H9 (cell line): ENCODE measurements around the gene AKR7A2. TPM values are rescaled to one million over a fixed set of nuclear protein-coding genes. Genes with fewer than 3 reads are reported as not detected.

Experiments
- DNase-seq: peaks from one replicate; pipeline ENCODE4 v3.0.0-alpha.2; 2017
- H2AFZ ChIP-seq: one replicate; pipeline ENCODE4 v1.6.1; 2013; ENCODE audit warnings: mild to moderate bottlenecking, low read length, control low read depth, moderate library complexity
- H2AK5ac ChIP-seq: 2 replicates; pipeline ENCODE4 v1.6.1; 2013; ENCODE audit warnings: low read length, control low read depth, mixed read lengths; ENCODE audit not compliant: insufficient read length
- H2BK120ac ChIP-seq: one replicate; pipeline ENCODE4 v1.6.1; 2013; ENCODE audit warnings: low read depth, mild to moderate bottlenecking, low read length, control low read depth, inconsistent platforms; ENCODE audit not compliant: poor library complexity, severe bottlenecking
- H2BK12ac ChIP-seq: 2 replicates; pipeline ENCODE4 v1.6.1; 2013; ENCODE audit warnings: low read length, control low read depth, mixed read lengths, low read depth; ENCODE audit not compliant: insufficient read length
- H2BK15ac ChIP-seq: 2 replicates; pipeline ENCODE4 v1.6.1; 2013; ENCODE audit warnings: low read depth, low read length, control low read depth
- H2BK20ac ChIP-seq: one replicate; pipeline ENCODE4 v1.6.1; 2013; ENCODE audit warnings: low read depth, mild to moderate bottlenecking, low read length, control low read depth, inconsistent platforms; ENCODE audit not compliant: poor library complexity, severe bottlenecking
- H2BK5ac ChIP-seq: 2 replicates; pipeline ENCODE4 v1.6.1; 2013; ENCODE audit warnings: low read length, control low read depth, mixed read lengths; ENCODE audit not compliant: insufficient read length
- H3K14ac ChIP-seq: 2 replicates; pipeline ENCODE4 v1.6.1; 2013; ENCODE audit warnings: low read length, control low read depth; ENCODE audit not compliant: insufficient read depth
- H3K18ac ChIP-seq: 2 replicates; pipeline ENCODE4 v1.6.1; 2013; ENCODE audit warnings: low read depth, mild to moderate bottlenecking, mixed read lengths, low read length, control low read depth; ENCODE audit not compliant: insufficient read length
- H3K23ac ChIP-seq: 2 replicates; pipeline ENCODE4 v1.6.1; 2013; ENCODE audit warnings: low read length, control low read depth, mixed read lengths, low read depth; ENCODE audit not compliant: insufficient read length
- H3K23me2 ChIP-seq: 2 replicates; pipeline ENCODE4 v1.6.1; 2013; ENCODE audit warnings: low read depth, mild to moderate bottlenecking, mixed read lengths, low read length, control low read depth; ENCODE audit not compliant: insufficient read length, poor library complexity, severe bottlenecking
- H3K27ac ChIP-seq: 2 replicates; pipeline ENCODE4 v1.5.1; 2013; ENCODE audit warnings: low read length, control low read depth, mixed read lengths, low read depth; ENCODE audit not compliant: insufficient read length
- H3K27me3 ChIP-seq: 2 replicates; pipeline ENCODE4 v1.6.1; 2013; ENCODE audit warnings: low read length, control low read depth, inconsistent platforms; ENCODE audit not compliant: insufficient read depth
- H3K4ac ChIP-seq: 2 replicates; pipeline ENCODE4 v1.6.1; 2013; ENCODE audit warnings: low read depth, mild to moderate bottlenecking, control low read depth, inconsistent platforms, low read length, moderate library complexity
- H3K4me1 ChIP-seq: 2 replicates; pipeline ENCODE4 v1.6.1; 2013; ENCODE audit warnings: low read length, control low read depth, inconsistent platforms; ENCODE audit not compliant: insufficient read depth
- H3K4me2 ChIP-seq: 2 replicates; pipeline ENCODE4 v1.6.1; 2013; ENCODE audit warnings: low read length, control low read depth, mixed read lengths; ENCODE audit not compliant: insufficient read length, insufficient read depth
- H3K56ac ChIP-seq: 2 replicates; pipeline ENCODE4 v1.6.1; 2013; ENCODE audit warnings: low read depth, mild to moderate bottlenecking, mixed read lengths, low read length, control low read depth; ENCODE audit not compliant: insufficient read length
- H3K79me1 ChIP-seq: 2 replicates; pipeline ENCODE4 v1.6.1; 2013; ENCODE audit warnings: low read depth, mild to moderate bottlenecking, moderate library complexity, low read length, control low read depth, inconsistent platforms; ENCODE audit not compliant: insufficient read depth, poor library complexity, severe bottlenecking
- H3K79me2 ChIP-seq: 2 replicates; pipeline ENCODE4 v1.6.1; 2013; ENCODE audit warnings: low read length, control low read depth, inconsistent platforms; ENCODE audit not compliant: insufficient read depth
- H3K9ac ChIP-seq: 2 replicates; pipeline ENCODE4 v1.6.1; 2013; ENCODE audit warnings: low read length, control low read depth, mixed read lengths; ENCODE audit not compliant: insufficient read length; ENCODE audit errors: extremely low read depth
- H3K9me3 ChIP-seq: one replicate; pipeline ENCODE4 v1.6.1; 2013; ENCODE audit warnings: low read depth, low read length, inconsistent platforms; ENCODE audit not compliant: control insufficient read depth
- H3T11ph ChIP-seq: one replicate; pipeline ENCODE4 v1.6.1; 2013; ENCODE audit warnings: mild to moderate bottlenecking, low read length, control low read depth, inconsistent platforms
- H4K20me1 ChIP-seq: one replicate; pipeline ENCODE4 v1.6.1; 2013; ENCODE audit not compliant: control insufficient read depth, insufficient read length, insufficient read depth
- H4K5ac ChIP-seq: 2 replicates; pipeline ENCODE4 v1.6.1; 2013; ENCODE audit warnings: low read depth, mild to moderate bottlenecking, mixed read lengths, low read length, control low read depth; ENCODE audit not compliant: insufficient read length
- H4K8ac ChIP-seq: replicated peaks from 2 replicates; pipeline ENCODE4 v1.6.1; 2013; ENCODE audit warnings: low read length, control low read depth, mixed read lengths, low read depth; ENCODE audit not compliant: insufficient read length
- H4K91ac ChIP-seq: 2 replicates; pipeline ENCODE4 v1.6.1; 2013; ENCODE audit warnings: low read depth, mild to moderate bottlenecking, moderate library complexity, mixed read lengths, low read length, control low read depth; ENCODE audit not compliant: insufficient read length
- H3K27ac Mint-ChIP-seq, 3 experiments: 2 replicates in 2 of 3; 3 replicates in 1 of 3; pipeline ENCODE4 v1.8.0; 2020 to 2021; ENCODE audit warnings: mixed read lengths in 3 of 3, mild to moderate bottlenecking in 1 of 3, moderate library complexity in 1 of 3
- H3K27me3 Mint-ChIP-seq: 2 replicates; pipeline ENCODE4 v1.8.0; 2021; ENCODE audit warnings: low read depth, mild to moderate bottlenecking, moderate library complexity, mixed read lengths
- H3K36me3 Mint-ChIP-seq, 3 experiments: 2 replicates in 2 of 3; 3 replicates in 1 of 3; pipeline ENCODE4 v1.8.0; 2020 to 2021; ENCODE audit warnings: low read depth in 3 of 3, mixed read lengths in 3 of 3; ENCODE audit not compliant: insufficient read depth in 1 of 3
- H3K4me1 Mint-ChIP-seq, 2 experiments: 2 replicates each; pipeline ENCODE4 v1.8.0; 2020; ENCODE audit warnings: mixed read lengths in 2 of 2
- H3K4me3 Mint-ChIP-seq, 2 experiments: 2 replicates in 1 of 2; 3 replicates in 1 of 2; pipeline ENCODE4 v1.8.0; 2020 to 2021; ENCODE audit warnings: mild to moderate bottlenecking in 2 of 2, mixed read lengths in 2 of 2, moderate library complexity in 1 of 2
- H3K9me3 Mint-ChIP-seq, 2 experiments: 2 replicates in 1 of 2; 3 replicates in 1 of 2; pipeline ENCODE4 v1.8.0; 2020; ENCODE audit warnings: mild to moderate bottlenecking in 2 of 2, mixed read lengths in 2 of 2, moderate library complexity in 1 of 2
- WGBS: extraction: QIAGEN DNeasy Blood & Tissue Kit; methylation state at CpG from one replicate; pipeline ENCODE4 v1.1.7; 2013; ENCODE audit warnings: missing lambda C conversion rate, low lambda C conversion rate, mixed read lengths; ENCODE audit not compliant: insufficient read length; ENCODE audit errors: extremely low coverage; 5-methylcytosine and 5-hydroxymethylcytosine counted together
- total RNA-seq: library from RNA; stranded (reverse); gene quantifications from 2 replicates; pipeline ENCODE4 v1.2.1, GENCODE V29; 2021
- TF ChIP-seq, protein P1 (sequence below): fragments of 200-600 bp; sonication (generic); conservative IDR thresholded peaks from 3 replicates; pipeline ENCODE4 v1.8.0; 2021; ENCODE audit warnings: antibody characterized with exemption, mild to moderate bottlenecking

The AKR7A2 gene
- total RNA-seq, 1 experiment from 2014 or later: 50.3 TPM

- no peak overlapping the region for H3K9ac ChIP-seq
- H3K79me1 ChIP-seq: peaks cover 4% of the 10 kb centered on the region
- H3K4me1 ChIP-seq: 0 out of 2 replicates have a peak, but pooled peaks cover 3% of the 10 kb centered on the region
- H3K27me3 ChIP-seq: no peaks in the 10 kb centered on the region
- no peaks in the 10 kb centered on the region for H3K9me3 Mint-ChIP-seq
- H2BK120ac ChIP-seq: no peak overlapping the region
- H3K23ac ChIP-seq: no peak overlapping the region
- H3K23me2 ChIP-seq: no peaks in the 10 kb centered on the region
- H3K79me2 ChIP-seq: no peaks in the 10 kb centered on the region
- H4K8ac ChIP-seq: no peak overlapping the region
- H3K14ac ChIP-seq: no peak overlapping the region; the same call in 1 of the 2 replicates
- H2BK15ac ChIP-seq: no peak overlapping the region
- TF ChIP-seq, protein P1, sequence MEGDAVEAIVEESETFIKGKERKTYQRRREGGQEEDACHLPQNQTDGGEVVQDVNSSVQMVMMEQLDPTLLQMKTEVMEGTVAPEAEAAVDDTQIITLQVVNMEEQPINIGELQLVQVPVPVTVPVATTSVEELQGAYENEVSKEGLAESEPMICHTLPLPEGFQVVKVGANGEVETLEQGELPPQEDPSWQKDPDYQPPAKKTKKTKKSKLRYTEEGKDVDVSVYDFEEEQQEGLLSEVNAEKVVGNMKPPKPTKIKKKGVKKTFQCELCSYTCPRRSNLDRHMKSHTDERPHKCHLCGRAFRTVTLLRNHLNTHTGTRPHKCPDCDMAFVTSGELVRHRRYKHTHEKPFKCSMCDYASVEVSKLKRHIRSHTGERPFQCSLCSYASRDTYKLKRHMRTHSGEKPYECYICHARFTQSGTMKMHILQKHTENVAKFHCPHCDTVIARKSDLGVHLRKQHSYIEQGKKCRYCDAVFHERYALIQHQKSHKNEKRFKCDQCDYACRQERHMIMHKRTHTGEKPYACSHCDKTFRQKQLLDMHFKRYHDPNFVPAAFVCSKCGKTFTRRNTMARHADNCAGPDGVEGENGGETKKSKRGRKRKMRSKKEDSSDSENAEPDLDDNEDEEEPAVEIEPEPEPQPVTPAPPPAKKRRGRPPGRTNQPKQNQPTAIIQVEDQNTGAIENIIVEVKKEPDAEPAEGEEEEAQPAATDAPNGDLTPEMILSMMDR: no peak
- H3K4ac ChIP-seq: no peak overlapping the region
- H3K4me1 Mint-ChIP-seq: peaks cover 22 to 30% of the 10 kb centered on the region in 2 experiments
- WGBS: no CpG with 5 or more reads among the region's 6 CpGs
- H4K91ac ChIP-seq: no peak overlapping the region
- no peak overlapping the region for H4K5ac ChIP-seq
- H3K27ac Mint-ChIP-seq: peak overlapping the region in 1 of 3 experiments; percentile 34; a peak in 1 of 7 replicates
- no peak overlapping the region for H2AFZ ChIP-seq
- H3K9me3 ChIP-seq: no peaks in the 10 kb centered on the region
- H3K4me2 ChIP-seq: no peak overlapping the region
- no peaks in the 10 kb centered on the region; the same call in none of the 2 replicates for H3K27me3 Mint-ChIP-seq
- no peak overlapping the region for H2BK20ac ChIP-seq
- peaks cover 38 to 66% (median 59%) of the 10 kb centered on the region in 3 experiments for H3K36me3 Mint-ChIP-seq
- no peak overlapping the region for H3K56ac ChIP-seq
- H2BK12ac ChIP-seq: no peak overlapping the region
- DNase-seq: no peak
- no peak overlapping the region for H3K18ac ChIP-seq
- H3T11ph ChIP-seq: no peak overlapping the region
- peak overlapping the region in 1 of 2 experiments; percentile 48; a peak in 1 of 5 replicates for H3K4me3 Mint-ChIP-seq
- H2AK5ac ChIP-seq: no peak overlapping the region
- H3K27ac ChIP-seq: no peak overlapping the region
- no peaks in the 10 kb centered on the region for H4K20me1 ChIP-seq
- H2BK5ac ChIP-seq: no peak overlapping the region
Measured at GRCh38 chr1:19354531-19354981, 42.6 kb upstream of the AKR7A2 start.
